WTC11 (cell line): ENCODE measurements around the gene CSNK1A1L.

Experiments
- CREB1 ChIP-seq: sonication (generic); formaldehyde crosslinking; IDR thresholded peaks from 2 replicates; pipeline ENCODE4 v1.8.0; 2023; ENCODE audit warnings: mild to moderate bottlenecking, missing genetic modification reagents
- ESRRA ChIP-seq: sonication (generic); formaldehyde crosslinking; IDR thresholded peaks from 2 replicates; pipeline ENCODE4 v1.8.1; 2022; ENCODE audit warnings: mild to moderate bottlenecking, missing genetic modification reagents, borderline replicate concordance
- IRF2 ChIP-seq: sonication (generic); formaldehyde crosslinking; IDR thresholded peaks from 2 replicates; pipeline ENCODE4 v1.8.0; 2022; ENCODE audit warnings: low read depth, missing genetic modification reagents, borderline replicate concordance
- NR3C1 ChIP-seq: sonication (generic); formaldehyde crosslinking; conservative IDR thresholded peaks from 2 replicates; pipeline ENCODE4 v1.8.1; 2023; ENCODE audit warnings: low read depth, mild to moderate bottlenecking, missing genetic modification reagents
- SMAD4 ChIP-seq: sonication (generic); formaldehyde crosslinking; IDR thresholded peaks from 2 replicates; pipeline ENCODE4 v1.8.0; 2022; ENCODE audit warnings: mild to moderate bottlenecking, missing genetic modification reagents
- ZBTB21 ChIP-seq: sonication (generic); formaldehyde crosslinking; IDR thresholded peaks from 2 replicates; pipeline ENCODE4 v1.8.1; 2023; ENCODE audit warnings: mild to moderate bottlenecking, missing genetic modification reagents, borderline replicate concordance
- ZNF219 ChIP-seq: sonication (generic); formaldehyde crosslinking; IDR thresholded peaks from 2 replicates; pipeline ENCODE4 v1.8.0; 2023; ENCODE audit warnings: missing genetic modification reagents, mild to moderate bottlenecking, borderline replicate concordance
- ZNF232 ChIP-seq: sonication (generic); formaldehyde crosslinking; IDR thresholded peaks from 2 replicates; pipeline ENCODE4 v1.8.0; 2022; ENCODE audit warnings: mild to moderate bottlenecking, missing genetic modification reagents
- TF ChIP-seq, protein P1 (sequence below): fragments of 200-600 bp; IDR thresholded peaks from 2 replicates; pipeline ENCODE4 v1.8.0; 2022; ENCODE audit warnings: antibody characterized with exemption
- TF ChIP-seq, protein P2 (sequence below): fragments of 250-450 bp; sonication (Bioruptor Pico); IDR thresholded peaks from 2 replicates; pipeline ENCODE4 v1.9.0; 2021; ENCODE audit warnings: moderate library complexity, mild to moderate bottlenecking, inconsistent platforms, borderline replicate concordance
- TF ChIP-seq, protein P3 (sequence below): sonication (generic); formaldehyde crosslinking; IDR thresholded peaks from 2 replicates; pipeline ENCODE4 v1.8.0; 2023; ENCODE audit warnings: missing genetic modification reagents, mild to moderate bottlenecking, borderline replicate concordance

DNA sequence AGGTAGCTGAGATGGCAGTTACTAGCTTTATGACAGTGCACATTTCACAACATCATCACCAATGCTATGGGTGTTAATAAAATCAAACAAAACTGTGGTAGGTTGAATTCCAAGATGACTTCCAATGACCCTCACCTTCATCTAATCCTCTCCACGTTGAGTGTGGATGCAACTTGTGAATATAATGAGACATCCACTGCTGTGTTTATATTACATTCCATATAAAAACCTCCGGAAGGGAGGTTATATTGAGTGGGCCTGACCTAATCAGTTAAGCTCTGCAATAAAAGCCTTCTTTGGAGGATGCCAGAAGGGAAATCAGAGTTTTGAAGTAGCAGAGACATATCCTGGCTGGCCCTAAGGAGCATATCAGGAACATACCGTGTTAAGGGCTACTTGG, 25.6 kb upstream of the CSNK1A1L start:
- TF ChIP-seq ESRRA (CRISPR knock-in tag) = no peak
- no peak for TF ChIP-seq CREB1
- TF ChIP-seq, protein P1, sequence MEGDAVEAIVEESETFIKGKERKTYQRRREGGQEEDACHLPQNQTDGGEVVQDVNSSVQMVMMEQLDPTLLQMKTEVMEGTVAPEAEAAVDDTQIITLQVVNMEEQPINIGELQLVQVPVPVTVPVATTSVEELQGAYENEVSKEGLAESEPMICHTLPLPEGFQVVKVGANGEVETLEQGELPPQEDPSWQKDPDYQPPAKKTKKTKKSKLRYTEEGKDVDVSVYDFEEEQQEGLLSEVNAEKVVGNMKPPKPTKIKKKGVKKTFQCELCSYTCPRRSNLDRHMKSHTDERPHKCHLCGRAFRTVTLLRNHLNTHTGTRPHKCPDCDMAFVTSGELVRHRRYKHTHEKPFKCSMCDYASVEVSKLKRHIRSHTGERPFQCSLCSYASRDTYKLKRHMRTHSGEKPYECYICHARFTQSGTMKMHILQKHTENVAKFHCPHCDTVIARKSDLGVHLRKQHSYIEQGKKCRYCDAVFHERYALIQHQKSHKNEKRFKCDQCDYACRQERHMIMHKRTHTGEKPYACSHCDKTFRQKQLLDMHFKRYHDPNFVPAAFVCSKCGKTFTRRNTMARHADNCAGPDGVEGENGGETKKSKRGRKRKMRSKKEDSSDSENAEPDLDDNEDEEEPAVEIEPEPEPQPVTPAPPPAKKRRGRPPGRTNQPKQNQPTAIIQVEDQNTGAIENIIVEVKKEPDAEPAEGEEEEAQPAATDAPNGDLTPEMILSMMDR = no peak
- TF ChIP-seq, protein P2, sequence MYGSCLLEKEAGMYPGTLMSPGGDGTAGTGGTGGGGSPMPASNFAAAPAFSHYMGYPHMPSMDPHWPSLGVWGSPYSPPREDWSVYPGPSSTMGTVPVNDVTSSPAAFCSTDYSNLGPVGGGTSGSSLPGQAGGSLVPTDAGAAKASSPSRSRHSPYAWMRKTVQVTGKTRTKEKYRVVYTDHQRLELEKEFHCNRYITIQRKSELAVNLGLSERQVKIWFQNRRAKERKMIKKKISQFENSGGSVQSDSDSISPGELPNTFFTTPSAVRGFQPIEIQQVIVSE (CRISPR knock-in tag) = no peak
- TF ChIP-seq ZNF232 (CRISPR knock-in tag) = no peak
- no peak for TF ChIP-seq IRF2
- no peak for TF ChIP-seq ZNF219 (CRISPR knock-in tag)
- no peak for TF ChIP-seq NR3C1 (CRISPR knock-in tag)
- TF ChIP-seq SMAD4 = no peak
- no peak for TF ChIP-seq ZBTB21 (CRISPR knock-in tag)
- TF ChIP-seq, protein P3, sequence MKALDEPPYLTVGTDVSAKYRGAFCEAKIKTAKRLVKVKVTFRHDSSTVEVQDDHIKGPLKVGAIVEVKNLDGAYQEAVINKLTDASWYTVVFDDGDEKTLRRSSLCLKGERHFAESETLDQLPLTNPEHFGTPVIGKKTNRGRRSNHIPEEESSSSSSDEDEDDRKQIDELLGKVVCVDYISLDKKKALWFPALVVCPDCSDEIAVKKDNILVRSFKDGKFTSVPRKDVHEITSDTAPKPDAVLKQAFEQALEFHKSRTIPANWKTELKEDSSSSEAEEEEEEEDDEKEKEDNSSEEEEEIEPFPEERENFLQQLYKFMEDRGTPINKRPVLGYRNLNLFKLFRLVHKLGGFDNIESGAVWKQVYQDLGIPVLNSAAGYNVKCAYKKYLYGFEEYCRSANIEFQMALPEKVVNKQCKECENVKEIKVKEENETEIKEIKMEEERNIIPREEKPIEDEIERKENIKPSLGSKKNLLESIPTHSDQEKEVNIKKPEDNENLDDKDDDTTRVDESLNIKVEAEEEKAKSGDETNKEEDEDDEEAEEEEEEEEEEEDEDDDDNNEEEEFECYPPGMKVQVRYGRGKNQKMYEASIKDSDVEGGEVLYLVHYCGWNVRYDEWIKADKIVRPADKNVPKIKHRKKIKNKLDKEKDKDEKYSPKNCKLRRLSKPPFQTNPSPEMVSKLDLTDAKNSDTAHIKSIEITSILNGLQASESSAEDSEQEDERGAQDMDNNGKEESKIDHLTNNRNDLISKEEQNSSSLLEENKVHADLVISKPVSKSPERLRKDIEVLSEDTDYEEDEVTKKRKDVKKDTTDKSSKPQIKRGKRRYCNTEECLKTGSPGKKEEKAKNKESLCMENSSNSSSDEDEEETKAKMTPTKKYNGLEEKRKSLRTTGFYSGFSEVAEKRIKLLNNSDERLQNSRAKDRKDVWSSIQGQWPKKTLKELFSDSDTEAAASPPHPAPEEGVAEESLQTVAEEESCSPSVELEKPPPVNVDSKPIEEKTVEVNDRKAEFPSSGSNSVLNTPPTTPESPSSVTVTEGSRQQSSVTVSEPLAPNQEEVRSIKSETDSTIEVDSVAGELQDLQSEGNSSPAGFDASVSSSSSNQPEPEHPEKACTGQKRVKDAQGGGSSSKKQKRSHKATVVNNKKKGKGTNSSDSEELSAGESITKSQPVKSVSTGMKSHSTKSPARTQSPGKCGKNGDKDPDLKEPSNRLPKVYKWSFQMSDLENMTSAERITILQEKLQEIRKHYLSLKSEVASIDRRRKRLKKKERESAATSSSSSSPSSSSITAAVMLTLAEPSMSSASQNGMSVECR (CRISPR knock-in tag) = no peak
